GM18873 (cell line): Measurements from ENCODE around the gene SDR42E1.
"Not testable (repeated sequence)": the region's sequence is repeated elsewhere in the genome, so short reads cannot be mapped to it uniquely, and the experiment has no call there.

Experiments used
- ATAC-seq: cut with Tn5 transposase; IDR thresholded peaks from one replicate; pipeline ENCODE4 v1.9.1; 2021; ENCODE audit warnings: mild to moderate bottlenecking, moderate library complexity, moderate number of reproducible peaks; ENCODE audit not compliant: unreplicated experiment, low FRiP score

Gene SDR42E1

DNA sequence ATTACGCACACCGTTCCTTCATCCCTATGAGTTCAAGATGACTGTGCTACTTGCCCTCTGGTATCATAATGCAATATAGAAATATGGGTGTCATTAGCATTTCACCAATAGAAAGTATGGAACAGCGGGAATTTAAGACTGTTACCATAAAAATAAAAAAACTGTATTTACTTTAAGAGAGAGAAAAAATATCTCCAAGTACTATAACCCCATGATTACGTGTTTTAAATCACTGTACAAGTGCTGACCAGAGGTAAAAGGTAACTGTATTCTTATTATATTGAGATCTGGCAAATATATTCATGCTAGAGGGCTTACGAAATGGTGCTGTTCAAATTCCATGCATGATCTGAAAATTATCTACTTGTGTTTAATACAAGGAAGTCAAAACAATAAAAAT lies 5.2 kb downstream of the SDR42E1 start:
- ATAC-seq, result no peak

- no peak for ATAC-seq
Observed at GRCh38 chr16:82005027-82005830, 6.0 kb downstream of the SDR42E1 start.

DNA sequence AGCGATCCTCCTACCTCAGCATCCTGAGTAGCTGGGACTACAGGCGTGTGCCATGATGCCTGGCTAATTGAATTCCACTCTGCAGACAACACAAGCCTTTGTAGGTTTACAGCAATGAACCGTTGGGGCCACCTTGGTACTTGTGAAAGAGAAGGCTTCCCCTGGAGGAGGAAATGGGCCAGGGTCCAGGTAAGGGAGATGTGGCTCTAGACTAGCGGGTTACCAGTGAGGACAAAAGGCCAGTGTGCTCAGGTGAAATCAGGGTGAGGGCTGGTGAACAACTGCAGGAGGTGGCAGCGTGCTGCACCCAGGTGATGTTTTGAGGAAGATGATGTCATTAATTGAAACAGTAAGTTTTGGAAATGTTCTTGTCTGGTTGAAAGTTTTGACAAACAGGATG lies 6.7 kb downstream of the SDR42E1 start:
- ATAC-seq, result no peak

GRCh38 chr16:82002831-82003230 lies 8.4 kb downstream of the SDR42E1 start:
- ATAC-seq, result no peak

GRCh38 chr16:81997738-81998137 lies 13.5 kb downstream of the SDR42E1 start:
- ATAC-seq, result no peak

DNA sequence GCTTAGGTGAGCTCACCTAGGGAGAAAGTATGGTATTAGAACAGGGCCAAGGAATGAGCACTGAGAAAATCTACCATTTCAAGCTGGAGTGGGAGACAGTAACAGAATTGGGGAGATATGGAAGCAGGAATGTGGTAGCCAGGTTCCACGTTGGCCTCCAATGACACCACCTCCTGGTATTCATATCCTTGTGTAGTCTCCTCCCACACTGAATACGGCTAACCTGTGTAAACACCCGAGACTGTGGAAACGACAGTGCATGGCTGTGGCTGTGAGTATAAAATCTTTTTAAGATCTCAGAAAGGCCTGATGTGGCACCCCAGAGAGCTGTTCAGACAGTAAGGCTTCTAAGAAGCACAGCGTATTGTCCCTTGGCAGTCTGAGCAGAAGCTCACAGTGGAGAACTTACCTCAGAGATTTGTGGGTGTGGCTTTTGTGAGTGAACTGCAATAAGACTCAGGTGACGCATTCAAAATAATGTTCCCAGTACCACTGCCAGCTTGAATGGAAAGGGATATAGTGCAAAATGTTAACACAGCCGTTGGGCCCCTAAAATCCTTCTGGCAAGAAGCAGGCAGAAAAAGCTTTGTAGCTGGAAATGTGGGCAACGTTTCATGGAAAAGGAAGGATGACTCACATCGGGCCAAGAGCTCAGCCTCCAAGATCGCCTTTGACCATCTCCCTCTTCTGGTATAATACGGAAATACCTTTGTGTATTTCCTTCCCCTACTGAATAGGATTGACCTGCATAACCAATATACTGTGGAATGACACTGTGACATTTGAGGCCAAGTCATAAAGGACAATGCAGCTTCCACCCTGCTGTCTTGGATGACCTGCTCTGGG lies 14.4 kb downstream of the SDR42E1 start:
- ATAC-seq, result no peak

- ATAC-seq, result no peak
Observed at GRCh38 chr16:81995651-81996050, 15.6 kb downstream of the SDR42E1 start.

- ATAC-seq, result no peak
Observed at GRCh38 chr16:81994485-81994884, 16.8 kb downstream of the SDR42E1 start.

- ATAC-seq, result no peak
Observed at GRCh38 chr16:81992859-81993258, 18.4 kb downstream of the SDR42E1 start.

GRCh38 chr16:81987706-81988105 lies 23.6 kb downstream of the SDR42E1 start:
- no peak for ATAC-seq

DNA sequence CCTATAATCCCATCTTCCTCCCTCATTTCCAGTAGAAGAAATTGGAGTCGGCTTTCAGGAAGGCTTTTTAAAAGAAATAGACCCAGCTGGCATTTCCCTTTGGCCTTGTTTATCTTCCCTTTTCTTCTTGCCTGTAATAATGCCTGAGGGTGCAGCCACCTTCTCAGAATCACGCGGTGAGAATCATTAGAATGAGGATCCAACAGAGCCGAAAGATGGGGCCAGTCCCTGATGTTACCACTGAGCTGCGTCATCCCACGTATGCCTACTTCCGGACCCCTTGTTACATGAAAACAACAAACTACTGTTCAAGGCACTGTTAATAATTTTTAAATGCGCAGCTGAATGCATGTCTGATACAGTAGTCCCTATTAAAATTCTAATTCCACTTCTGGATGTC lies 24.1 kb downstream of the SDR42E1 start:
- no peak for ATAC-seq

DNA sequence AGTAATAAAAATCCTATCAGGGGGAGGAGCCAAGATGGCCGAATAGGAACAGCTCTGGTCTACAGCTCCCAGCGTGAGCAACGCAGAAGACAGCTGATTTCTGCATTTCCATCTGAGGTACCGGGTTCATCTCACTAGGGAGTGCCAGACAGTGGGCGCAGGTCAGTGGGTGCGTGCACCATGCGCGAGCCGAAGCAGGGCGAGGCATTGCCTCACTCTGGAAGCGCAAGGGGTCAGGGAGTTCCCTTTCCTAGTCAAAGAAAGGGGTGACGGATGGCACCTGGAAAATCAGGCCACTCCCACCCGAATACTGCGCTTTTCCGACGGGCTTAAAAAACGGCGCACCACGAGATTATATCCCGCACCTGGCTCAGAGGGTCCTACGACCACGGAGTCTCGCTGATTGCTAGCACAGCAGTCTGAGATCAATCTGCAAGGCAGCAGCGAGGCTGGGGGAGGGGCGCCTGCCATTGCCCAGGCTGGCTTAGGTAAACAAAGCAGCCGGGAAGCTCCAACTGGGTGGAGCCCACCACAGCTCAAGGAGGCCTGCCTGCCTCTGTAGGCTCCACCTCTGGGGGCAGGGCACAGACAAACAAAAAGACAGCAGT lies 33.8 kb downstream of the SDR42E1 start:
- ATAC-seq, result not testable (repeated sequence)

DNA sequence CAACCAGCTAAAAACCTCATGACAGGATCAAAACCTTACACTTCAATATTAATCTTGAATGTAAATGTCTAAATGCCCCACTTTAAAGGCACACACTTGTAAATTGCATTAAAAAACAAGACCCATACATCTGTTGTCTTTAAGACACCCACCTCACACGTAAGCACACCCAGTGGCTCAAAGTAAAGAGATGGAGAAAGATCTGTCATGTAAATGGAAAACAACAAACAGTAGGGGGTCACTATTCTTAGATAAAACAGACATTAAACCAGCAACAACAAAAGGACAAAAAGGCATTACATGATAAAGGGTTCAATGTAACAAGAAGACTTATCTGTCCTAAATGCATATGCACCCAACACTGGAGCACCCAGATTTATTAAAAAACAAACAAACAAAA lies 35.6 kb downstream of the SDR42E1 start:
- no peak for ATAC-seq

DNA sequence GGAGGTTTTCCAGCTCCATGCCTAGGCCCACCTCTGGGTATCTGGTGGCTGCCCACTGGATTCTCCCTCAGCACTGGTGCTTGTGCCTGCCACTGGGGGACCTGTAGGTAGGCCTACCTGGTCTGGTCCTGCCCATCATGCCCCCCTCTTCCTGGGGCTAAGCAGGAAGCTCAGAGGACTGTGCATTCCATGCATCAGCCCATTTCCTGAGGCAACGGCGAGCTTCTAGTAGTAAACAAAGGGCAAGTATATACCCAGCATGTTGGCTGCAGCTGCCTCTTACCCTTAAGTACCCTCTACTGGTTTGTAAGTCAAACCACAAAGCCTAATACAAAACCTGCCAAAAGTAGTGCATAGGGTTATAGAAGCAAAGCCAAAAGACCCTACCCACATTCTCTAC lies 37.5 kb downstream of the SDR42E1 start:
- ATAC-seq, result no peak

DNA sequence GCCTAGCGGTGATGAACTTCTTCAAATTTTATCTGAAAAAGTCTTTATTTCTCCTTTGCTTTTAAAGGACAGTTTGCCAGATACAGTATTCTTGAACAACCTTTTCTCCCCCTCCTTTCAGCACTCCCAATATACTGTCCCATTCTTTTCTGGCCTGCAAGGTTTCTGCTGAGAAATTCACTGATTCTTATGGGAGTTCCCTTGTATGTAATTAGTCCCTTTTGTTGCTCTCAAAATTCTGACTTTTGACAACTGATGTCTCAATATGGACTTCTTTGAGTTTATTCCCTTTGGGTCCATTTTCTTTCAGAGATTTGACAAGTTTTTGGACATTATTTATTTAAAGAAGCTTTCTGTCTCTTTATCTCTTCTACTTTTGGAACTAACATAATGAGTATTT lies 39.4 kb downstream of the SDR42E1 start:
- ATAC-seq, result no peak

DNA sequence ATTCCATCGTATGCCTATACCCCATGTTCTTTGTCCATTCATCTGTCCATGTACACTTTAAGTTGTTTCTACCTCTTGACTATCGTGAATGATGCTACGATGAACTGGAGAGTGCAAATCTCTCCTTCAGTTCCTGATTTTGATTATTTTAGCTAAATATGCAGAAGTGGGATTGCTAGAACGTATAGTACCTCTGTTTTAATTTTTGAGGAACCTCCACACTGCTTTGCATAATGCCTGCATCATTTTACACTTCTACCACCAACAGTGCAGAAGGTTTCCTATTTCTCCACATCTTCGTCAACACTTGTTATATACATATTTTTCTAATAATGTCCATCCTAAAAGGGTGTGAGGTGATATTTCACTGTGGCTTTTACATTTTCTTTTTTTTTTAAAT lies 43.9 kb downstream of the SDR42E1 start:
- ATAC-seq, result no peak

DNA sequence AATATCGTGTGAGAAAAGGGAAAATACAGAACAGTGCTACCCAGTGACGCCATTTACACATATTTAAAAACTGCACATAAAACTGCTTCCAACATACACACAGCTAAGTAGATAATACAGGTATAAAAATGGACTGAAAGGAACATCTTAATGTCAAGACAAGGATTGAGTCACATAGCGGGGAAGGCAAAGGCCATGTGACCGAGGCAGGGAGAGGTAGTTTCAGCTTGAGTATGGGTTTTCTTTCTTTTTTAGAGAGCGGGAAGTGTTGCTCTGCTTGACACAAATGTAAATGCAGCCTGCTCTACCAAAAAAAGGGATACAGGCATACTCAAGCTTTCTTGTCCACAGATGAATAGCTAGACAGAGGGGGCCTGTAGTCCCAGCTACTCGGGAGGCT lies 46.5 kb downstream of the SDR42E1 start:
- ATAC-seq, result no peak

DNA sequence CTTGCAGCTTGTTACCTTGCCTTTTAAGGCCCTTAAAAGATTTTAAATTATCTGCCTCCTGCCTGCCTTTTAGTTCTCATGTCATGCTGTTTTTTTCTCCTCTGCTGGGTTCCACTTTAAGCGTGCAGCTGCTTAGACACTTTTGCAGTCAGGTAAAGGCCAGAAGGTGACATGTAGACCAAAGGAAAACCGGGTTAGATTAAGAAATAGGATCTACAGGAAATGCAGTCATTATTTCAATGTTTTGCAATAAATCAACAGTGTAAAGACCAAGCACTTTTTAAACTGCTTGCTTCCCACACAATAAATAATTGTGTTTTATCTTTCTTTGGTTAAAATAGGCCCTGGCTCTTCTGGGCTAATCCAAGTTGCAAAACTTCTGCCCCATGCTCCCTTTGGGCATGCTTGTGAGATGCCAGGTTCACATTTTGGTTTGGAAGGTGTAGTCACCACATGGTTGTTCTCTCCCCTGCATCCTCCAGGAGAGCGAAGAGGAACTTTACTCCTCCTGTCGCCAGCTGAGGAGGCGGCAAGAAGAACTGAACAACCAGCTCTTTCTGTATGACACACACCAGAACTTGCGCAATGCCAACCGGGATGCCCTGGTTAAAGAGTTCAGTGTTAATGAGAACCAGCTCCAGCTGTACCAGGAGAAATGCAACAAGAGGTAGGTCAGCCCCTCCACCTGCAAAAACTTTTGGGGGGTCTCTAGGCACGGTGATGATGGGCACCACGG lies 54.9 kb downstream of the SDR42E1 start:
- ATAC-seq, result no peak

DNA sequence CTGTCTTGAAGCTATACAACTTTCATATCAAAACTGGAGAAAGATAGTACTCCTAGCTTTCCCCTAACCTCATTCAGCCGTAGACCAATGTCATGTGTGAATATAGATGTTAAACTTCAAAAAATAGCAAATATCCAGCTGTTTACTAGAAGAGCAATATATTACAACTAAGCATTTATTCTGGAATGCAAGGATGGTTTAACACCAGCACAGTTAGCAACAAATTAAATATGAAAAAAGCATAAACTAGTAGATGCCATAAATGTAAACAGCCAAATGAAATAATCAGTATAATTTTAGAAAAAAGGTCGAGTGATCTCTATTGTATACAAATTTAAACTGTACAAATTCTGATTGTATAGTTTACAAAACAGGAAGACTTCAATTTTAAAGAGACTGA lies 59.7 kb downstream of the SDR42E1 start:
- no peak for ATAC-seq

- ATAC-seq, result no peak
Observed at GRCh38 chr16:81946206-81946605, 65.1 kb downstream of the SDR42E1 start.

GRCh38 chr16:81945665-81946064 lies 65.6 kb downstream of the SDR42E1 start:
- no peak for ATAC-seq
